ENCODE data around the gene GALNTL6.

Gene GALNTL6

GRCh38 chr4:172989984-172990820, 1177.0 kb downstream of the GALNTL6 start:
- DNase-seq (ENCODE audit: low read depth): no peak
- no peak for TF ChIP-seq CTCF (conservative IDR thresholded peaks at IDR 0.05; ENCODE audit: control insufficient read depth, insufficient read depth, low read depth, low read length)

DNA sequence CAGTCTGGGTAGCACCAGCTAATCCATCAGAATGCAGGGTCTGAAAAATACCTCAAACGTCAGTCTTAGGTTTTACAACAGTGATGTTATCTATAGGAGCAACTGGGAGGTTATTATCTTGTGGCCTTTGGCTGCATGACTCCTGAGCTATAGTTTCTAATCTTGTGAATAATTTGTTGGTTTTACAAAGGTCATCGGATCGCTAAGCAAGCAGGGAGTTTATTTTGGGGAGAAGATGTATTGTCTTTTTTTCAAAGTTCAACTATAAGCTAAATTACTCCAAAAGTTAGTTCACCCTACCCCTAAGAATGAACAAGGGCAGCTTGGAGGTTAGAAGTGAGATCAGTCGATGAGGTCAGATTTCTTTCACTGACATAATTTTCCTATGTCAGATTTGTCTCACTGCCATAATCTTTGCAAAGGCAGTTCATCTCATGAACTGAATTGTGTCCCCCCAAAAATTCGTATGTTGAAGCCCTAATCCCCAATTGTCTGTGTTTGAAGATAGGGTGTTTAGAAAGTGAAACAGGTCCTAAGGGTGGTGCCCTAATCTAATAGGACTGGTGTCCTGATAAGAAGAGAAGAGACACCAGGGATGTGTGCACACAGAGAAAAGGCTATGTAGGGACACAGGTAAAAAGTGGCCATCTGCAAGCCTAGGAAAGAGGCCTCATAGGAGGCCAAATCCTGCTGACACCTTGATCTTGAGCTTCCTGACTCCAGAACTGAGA, 1179.6 kb downstream of the GALNTL6 start:
- H3K4me3 ChIP-seq (ENCODE audit: control insufficient read depth, low read depth, low read length): no peak overlapping the region
- TF ChIP-seq CTCF (conservative IDR thresholded peaks at IDR 0.05; ENCODE audit: control insufficient read depth, insufficient read depth, low read depth, low read length): no peak
- no peak for DNase-seq (ENCODE audit: low read depth)

More at GRCh38 chr4:172989984-172990820, 1177.0 kb downstream of the GALNTL6 start:
- H3K4me3 ChIP-seq (ENCODE audit: control insufficient read depth, low read depth, low read length): no peak overlapping the region

DNA sequence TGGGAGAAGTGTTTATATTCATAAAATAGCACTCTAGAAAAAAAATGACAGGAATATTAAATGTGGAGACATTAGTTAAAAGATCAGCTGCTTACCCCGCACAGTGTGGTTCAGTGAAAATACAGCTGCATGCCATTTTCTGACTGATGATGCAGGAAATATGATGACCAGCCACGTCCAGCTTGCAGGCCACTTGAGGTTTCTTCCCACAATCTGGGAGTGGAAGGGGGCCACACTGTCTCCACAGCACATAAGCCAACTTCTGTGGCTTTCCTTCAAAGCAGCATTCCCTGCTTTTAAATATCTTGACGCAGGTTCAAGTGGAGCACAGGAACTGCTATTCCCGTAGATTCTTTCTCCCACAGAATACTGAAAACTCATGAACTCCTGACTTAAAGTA, 1182.0 kb downstream of the GALNTL6 start:
- H3K4me3 ChIP-seq (ENCODE audit: control insufficient read depth, low read depth, low read length): no peak overlapping the region
- DNase-seq (ENCODE audit: low read depth): peak; percentile 36
- no peak for TF ChIP-seq CTCF (conservative IDR thresholded peaks at IDR 0.05; ENCODE audit: control insufficient read depth, insufficient read depth, low read depth, low read length)

GRCh38 chr4:172995704-172996103, 1182.5 kb downstream of the GALNTL6 start:
- DNase-seq (ENCODE audit: low read depth): no peak
- no peak overlapping the region for H3K4me3 ChIP-seq (ENCODE audit: control insufficient read depth, low read depth, low read length)
- no peak for TF ChIP-seq CTCF (conservative IDR thresholded peaks at IDR 0.05; ENCODE audit: control insufficient read depth, insufficient read depth, low read depth, low read length)

- H3K4me3 ChIP-seq (ENCODE audit: control insufficient read depth, low read depth, low read length): no peak overlapping the region
- DNase-seq (ENCODE audit: low read depth): peak; percentile 92
- no peak for TF ChIP-seq CTCF (conservative IDR thresholded peaks at IDR 0.05; ENCODE audit: control insufficient read depth, insufficient read depth, low read depth, low read length)
These were observed 1183.5 kb downstream of the GALNTL6 start for GRCh38 chr4:172996571-172997216.

DNA sequence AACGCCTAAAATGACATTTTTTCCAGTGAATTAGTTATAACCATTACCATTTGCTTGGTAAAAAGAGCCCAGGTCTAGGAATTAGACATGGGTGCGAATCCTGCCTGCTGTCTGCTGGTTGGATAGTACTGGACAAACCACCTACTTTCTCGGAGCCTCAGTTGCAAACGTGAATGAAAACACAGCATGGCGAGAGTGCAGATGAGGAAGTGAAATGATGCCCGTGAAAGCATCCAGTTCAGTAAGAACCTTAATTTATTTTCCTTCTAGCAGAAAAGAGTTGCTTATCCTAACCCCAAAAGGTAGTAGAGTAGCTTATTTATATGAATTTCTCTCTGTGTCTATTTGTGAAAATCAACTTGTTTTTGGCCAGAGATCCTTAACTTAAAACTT, 1184.0 kb downstream of the GALNTL6 start:
- DNase-seq (ENCODE audit: low read depth): no peak
- no peak overlapping the region for H3K4me3 ChIP-seq (ENCODE audit: control insufficient read depth, low read depth, low read length)
- TF ChIP-seq CTCF (conservative IDR thresholded peaks at IDR 0.05; ENCODE audit: control insufficient read depth, insufficient read depth, low read depth, low read length): no peak
